GM18508 (cell line): ENCODE data around the gene PRR33.
"Not testable (repeated sequence)": the region's sequence is repeated elsewhere in the genome, so short reads cannot be mapped to it uniquely, and the experiment has no call there.

Source experiments
- ATAC-seq: cut with Tn5 transposase; IDR thresholded peaks from one replicate; pipeline ENCODE4 v1.9.1; 2021; ENCODE audit warnings: moderate number of reproducible peaks; ENCODE audit not compliant: insufficient read depth, unreplicated experiment

PRR33 gene

DNA sequence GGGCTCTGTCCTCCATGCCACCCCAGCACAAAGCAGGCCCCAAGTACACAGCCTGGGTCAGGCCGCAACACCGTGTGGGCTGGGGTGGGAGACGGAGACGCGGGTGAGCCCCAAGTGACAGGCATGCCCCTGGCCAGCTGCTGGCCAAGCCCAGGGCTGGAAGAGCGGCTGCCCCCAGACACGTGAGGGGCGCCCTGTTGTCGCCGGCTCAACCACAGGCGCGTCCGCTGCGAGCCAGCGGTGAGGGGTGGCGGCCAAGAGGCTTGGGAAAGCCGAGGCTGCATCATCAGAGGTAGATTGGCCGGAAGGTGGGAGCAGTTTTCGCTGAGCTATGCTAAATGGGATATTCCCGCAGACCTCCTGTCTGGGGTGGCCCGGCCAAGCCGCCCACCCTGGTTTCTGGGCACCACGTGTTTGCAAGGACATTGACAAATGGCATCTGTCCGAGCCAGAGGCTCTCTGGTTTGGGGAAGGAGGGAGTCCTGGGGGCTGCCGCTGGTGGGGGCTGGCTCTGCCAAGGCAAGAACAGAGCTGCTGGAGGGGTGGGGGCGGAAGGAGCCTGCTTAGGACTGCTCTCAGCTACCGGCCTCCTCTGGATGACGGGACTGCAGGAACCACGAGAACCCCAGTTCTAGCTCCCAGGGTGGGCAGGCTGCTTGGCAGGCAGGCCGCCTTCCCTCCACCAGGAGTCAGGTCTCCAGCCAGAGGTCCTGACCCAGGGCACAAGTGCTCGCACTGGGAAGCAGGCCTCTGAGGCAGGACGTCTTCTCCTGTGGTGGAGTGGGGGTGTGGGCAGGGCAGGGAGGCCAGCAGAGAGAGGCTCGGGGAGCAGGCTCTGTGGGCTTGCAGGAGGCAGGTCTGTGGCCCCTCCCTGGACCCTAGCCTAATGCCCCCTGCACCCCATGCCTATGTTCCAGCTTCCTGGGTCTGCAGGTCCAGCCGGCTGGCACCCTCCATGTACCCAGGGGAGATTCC lies 552 bp downstream of the PRR33 start:
- ATAC-seq, result no peak

DNA sequence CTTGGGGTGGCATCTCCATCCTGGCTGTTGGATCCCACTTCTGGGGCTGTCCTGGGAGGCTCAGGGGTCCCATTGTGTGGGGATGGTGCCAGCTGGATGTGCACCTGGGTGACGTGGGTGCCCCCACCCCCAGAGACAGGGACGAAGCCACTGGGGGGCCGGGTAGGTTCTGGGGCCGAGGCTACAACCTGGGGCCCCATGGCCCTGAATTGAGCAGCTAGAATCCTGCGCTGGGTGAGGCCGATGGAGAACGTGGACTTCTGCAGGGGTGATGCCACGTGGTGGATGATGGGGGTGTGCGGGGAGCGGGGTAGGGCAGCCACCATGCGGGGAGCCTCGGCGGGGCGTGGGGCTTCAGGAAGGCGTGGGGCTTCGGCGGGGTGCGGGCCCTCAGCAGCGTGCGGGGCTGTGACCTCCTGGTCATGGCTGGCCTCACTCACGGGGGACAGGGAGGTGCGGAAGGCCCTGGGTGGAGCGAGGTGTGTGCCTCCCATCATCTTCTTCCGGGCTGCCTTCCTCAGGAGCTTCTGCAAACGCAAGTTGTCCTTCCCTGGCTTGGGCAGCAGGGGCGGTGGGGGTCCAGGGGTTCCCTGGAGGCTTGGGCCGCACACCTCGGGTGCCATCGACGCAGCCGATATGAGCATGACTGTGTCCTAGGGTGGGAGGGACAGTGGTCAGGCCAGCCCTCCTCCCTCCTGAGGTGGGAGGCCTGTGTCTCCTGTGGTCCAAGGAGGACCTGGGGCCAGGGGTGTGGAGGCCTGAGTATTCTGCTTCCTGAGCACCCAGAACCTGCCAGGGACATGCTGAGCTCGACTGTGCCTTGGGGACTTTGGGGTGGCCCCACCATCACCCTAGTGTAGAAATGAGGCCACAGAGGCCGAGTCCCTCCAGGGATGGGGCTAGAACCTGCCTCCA lies 1.5 kb downstream of the PRR33 start:
- no peak for ATAC-seq

DNA sequence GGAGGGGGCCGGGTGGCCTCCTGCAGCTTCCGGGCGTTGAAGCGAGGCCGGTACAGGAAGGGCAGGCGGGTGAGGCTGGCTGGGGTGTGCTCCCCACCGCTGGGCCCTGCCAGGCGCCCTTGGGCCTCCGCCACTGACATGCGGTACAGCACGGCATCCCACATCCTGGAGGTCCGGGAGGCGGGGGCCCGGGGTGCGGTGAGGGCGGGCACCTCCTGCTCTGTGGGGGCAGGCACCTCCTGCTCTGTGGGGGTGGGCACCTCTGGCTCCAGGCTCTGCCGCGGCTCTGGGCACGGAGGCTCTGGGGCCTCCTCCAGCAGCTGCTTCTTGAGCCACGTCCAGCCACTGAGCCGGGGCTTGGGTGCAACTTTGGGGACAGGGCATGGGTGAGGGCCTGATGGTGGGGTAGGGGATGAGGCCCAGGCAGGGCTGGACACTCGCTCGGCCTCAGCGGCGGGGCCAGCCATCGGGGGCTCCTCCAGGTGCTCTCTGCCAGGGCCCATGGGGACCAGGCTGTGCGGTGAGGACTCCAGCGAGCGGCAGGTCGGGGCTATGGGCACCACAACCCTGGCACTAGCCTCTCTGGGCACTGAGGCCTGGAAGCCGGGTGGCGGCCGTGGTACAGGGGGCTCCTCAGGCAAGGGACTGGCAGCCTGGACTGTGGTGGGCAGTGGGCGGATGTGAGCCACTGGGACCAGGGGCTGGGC lies 2.3 kb downstream of the PRR33 start:
- no peak for ATAC-seq

- no peak for ATAC-seq
Measured at GRCh38 chr11:1888811-1889210, 2.9 kb downstream of the PRR33 start.

GRCh38 chr11:1888347-1888753 lies 3.3 kb downstream of the PRR33 start:
- no peak for ATAC-seq

GRCh38 chr11:1887451-1888346 lies 4.0 kb downstream of the PRR33 start:
- ATAC-seq, result no peak

DNA sequence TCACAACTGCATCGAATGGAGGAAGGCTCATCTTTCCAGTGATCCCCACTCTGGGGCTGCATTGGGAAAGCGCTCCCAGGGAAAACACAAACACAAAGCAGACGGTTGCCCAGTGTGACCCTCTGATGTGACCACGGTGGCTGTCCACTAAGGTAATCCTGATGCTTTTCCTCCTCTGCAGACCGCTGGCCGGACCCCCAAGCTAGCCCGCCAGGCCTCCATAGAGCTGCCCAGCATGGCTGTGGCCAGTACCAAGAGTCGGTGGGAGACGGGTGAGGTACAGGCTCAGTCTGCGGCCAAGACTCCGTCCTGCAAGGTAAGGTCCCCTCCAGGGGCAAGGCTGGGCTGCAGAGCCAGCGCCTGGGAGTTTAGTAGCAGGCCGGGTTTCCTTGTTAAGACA lies 5.1 kb downstream of the PRR33 start:
- ATAC-seq, result not testable (repeated sequence)

DNA sequence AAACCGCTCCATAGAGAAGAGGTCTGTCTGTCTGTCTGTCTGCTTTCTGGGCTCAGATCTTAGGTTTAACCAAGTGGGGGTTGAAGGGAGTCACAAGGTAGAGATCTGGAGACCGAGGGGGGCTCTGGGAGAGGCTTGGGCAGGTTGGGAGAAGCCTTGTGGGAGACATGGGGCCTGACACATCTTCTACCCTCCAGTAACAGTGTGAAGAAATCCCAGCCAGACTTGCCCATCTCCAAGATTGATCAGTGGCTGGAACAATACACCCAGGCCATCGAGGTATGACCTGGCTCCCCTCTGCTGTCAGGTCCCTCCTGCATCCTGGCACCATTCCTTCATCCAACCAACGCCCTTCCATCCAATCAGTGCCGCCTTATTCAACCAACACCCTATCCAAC lies 7.4 kb downstream of the PRR33 start:
- ATAC-seq, result no peak

- no peak for ATAC-seq
Measured at GRCh38 chr11:1883346-1884302, 8.1 kb downstream of the PRR33 start.

DNA sequence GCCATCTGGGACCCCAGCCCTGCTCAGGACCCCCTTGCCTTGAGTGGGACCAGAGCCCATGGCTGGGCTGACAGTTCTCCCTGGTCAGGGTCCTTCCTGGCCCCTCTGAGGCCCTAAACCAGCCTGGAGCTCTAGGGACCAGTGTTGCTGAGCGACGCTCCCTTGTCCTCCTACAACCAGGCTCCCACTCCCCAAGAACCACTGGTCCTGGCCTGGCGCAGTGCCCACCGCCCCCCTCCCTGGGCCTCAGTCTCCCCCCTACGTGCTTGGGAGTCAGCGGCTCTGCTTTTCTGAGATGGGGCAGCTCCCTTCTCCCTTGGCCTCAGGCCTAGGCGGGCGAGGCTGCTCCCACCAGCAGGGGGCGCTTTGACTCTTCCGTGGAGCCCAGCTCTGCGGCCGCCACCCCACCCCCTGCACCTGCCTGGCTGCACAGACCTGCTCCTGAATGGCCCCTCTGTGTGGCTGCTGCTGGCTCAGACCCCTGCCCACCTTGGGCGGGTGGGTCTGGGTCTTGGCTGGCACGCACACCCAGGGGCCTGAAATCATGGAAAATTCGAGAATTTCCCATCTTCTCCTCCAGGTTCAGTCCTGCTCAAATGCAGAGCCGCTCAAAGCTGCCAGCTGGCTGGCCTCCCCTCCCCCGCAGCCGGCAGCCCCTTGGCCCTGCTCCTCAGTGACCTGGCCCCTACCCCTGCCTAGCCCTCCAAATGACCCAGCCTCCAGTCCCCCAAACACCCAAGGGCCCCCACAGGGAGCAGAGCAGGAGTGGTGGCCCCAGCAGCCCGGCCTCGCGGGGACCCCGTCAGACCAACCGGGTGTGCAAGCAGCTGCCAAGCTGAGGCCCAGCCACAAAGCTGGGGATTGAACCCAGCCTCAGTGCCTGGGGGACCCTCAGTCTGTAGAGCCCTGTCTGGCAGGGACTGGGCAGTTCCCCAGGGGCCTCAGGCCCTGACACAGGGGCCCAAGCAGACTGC lies 9.1 kb downstream of the PRR33 start:
- ATAC-seq, result no peak

- no peak for ATAC-seq
Measured at GRCh38 chr11:1881442-1882264, 10.0 kb downstream of the PRR33 start.

GRCh38 chr11:1880746-1881441 lies 10.8 kb downstream of the PRR33 start:
- ATAC-seq, result no peak

DNA sequence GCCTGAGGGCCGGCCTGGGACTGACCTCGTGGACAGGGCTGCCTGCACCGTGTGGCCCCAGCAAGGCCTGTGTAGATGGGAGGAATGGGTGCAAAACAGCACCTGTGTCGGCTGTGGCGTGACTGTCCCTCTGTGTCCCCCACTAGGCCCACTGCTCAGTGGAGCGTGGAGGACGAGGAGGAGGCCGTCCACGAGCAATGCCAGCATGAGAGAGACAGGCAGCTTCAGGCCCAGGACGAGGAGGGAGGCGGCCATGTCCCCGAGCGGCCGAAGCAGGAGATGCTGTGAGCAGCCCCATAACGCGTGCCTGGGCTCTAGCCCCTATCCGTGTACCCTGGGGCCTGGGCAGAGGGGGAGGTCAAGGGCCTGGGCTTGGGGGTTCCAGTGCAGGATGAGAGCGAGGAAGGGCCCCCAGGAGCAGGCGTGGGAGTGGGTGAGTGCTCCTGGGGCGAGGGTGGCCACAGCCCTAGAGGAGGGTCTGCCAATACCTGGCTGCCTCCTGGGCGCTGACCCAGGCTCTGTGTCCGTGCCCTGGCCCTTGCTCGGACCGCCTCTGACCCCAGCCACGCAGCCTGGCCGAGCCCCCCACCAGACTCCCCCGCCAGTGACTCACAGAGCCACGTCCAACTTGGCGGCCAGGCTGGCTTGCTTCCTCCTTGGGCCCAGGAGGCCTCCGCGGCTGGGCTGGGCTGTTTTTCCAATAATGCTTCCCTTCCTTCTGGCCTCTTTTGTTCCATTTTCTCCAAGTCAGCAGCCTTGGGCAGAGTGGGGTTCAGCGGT lies 11.6 kb downstream of the PRR33 start:
- no peak for ATAC-seq

DNA sequence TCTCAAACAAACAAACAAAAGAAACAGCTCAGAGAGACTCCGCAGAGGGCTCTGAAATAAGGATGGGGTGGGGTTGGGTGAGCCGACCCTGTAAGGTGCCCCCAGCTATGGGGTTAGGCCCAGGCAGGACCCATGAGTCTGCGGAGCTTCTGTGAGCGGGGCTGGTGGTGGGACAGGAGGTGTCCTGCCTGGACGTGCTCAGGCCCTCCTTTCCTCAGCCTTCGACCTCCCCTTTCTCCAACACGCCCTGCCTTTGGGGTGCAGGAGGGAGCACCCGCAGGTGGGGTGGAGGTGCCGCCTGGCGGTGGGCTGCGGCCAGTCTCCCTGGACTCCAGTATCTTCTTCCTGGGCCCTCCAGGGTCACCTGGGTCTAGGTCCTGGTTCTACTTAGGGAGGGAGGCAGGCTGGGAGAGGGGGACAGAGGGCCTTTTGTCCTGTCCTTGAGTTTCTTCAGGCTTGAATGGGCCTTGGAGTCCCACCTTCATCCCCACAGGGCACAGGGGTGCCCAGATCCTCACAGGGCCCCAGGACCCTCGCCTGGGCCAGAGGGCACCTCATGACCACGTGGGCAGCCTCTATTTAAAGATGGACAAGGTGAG lies 12.3 kb downstream of the PRR33 start:
- no peak for ATAC-seq
